ENCODE measurements around the gene SCTR. TPM values are rescaled to one million over a fixed set of nuclear protein-coding genes. Genes with fewer than 3 reads are reported as not detected.

Gene SCTR
- total and polyA plus RNA-seq, 4 donors, result 4.6 to 42.7 (median 28.0) TPM

DNA sequence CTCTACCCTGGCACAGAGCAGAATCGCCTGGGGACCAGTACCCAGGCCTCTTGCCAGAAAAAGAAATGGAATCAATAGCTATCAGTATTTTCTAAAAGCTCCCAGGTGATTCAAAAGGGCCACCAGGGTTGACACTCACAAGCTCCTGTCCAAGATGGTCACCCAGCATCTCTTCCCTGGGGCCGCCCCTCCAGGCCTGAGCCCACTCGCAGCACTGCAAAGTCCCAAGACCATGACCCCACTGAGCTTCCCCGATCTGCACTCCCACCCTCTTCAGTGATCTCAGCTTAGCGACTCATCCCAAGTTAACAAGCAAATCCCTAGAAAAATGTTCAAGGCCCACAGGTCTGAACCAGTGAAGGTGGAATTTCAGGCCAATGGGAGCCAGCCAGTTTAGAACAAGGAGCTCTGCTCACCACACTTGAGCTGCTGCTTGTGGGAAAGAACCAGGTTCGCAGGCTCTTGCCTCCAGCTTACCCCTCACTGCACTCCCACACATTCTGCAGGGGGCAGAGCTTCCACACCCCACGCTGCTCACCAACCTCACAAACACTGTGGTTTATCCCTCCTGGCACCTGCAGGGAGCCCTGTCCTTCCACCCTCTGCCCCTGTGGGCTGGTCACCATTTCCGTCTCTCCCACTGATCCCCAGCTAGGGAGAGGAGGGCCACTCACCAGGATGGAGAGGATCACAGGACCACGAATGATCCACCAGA lies 72.8 kb downstream of the SCTR start:
- Histone ChIP-seq H3K9me3 (ENCODE audit: control insufficient read depth in 4 of 4, insufficient read depth in 3 of 4, low read length in 3 of 4) (no peaks in the 10 kb centered on the region), H3K4me1 (ENCODE audit: control insufficient read depth in 5 of 5, insufficient read depth in 5 of 5, low read length in 5 of 5) (peaks cover 0 to 3% (median 0%) of the 10 kb centered on the region in 5 donors), H3K36me3 (ENCODE audit: control insufficient read depth in 4 of 4, insufficient read depth in 4 of 4, low read length in 4 of 4) (peaks cover 0 to 2% (median 0%) of the 10 kb centered on the region in 4 donors), H3K4me3 (no peak overlapping the region), H3K27me3 (ENCODE audit: control insufficient read depth in 3 of 3, insufficient read depth in 3 of 3, low read length in 2 of 3) (no peaks in the 10 kb centered on the region), H3K9ac (ENCODE audit: insufficient read depth in 1 of 2, low read length in 2 of 2) (no peak overlapping the region), H3K27ac (ENCODE audit: low read depth in 1 of 2, low read length in 1 of 2) (no peak overlapping the region)
- WGBS, 2 donors, result 92% methylated on average over 9 of the region's 9 CpGs
- TF ChIP-seq, protein P1, sequence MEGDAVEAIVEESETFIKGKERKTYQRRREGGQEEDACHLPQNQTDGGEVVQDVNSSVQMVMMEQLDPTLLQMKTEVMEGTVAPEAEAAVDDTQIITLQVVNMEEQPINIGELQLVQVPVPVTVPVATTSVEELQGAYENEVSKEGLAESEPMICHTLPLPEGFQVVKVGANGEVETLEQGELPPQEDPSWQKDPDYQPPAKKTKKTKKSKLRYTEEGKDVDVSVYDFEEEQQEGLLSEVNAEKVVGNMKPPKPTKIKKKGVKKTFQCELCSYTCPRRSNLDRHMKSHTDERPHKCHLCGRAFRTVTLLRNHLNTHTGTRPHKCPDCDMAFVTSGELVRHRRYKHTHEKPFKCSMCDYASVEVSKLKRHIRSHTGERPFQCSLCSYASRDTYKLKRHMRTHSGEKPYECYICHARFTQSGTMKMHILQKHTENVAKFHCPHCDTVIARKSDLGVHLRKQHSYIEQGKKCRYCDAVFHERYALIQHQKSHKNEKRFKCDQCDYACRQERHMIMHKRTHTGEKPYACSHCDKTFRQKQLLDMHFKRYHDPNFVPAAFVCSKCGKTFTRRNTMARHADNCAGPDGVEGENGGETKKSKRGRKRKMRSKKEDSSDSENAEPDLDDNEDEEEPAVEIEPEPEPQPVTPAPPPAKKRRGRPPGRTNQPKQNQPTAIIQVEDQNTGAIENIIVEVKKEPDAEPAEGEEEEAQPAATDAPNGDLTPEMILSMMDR (IDR thresholded peaks at IDR 0.05; ENCODE audit: control extremely low read depth, extremely low read depth), result no peak
- ATAC-seq (ENCODE audit: insufficient read depth, low FRiP score), result no peak
- DNase-seq, result no peak

- Histone ChIP-seq H3K4me3 (no peak overlapping the region), H3K9me3 (ENCODE audit: control insufficient read depth in 4 of 4, insufficient read depth in 3 of 4, low read length in 3 of 4) (no peaks in the 10 kb centered on the region), H3K27me3 (ENCODE audit: control insufficient read depth in 3 of 3, insufficient read depth in 3 of 3, low read length in 2 of 3) (no peaks in the 10 kb centered on the region), H3K36me3 (ENCODE audit: control insufficient read depth in 4 of 4, insufficient read depth in 4 of 4, low read length in 4 of 4) (peaks cover 0 to 2% (median 0%) of the 10 kb centered on the region in 4 donors), H3K9ac (ENCODE audit: insufficient read depth in 1 of 2, low read length in 2 of 2) (no peak overlapping the region), H3K4me1 (ENCODE audit: control insufficient read depth in 5 of 5, insufficient read depth in 5 of 5, low read length in 5 of 5) (peaks cover 0 to 3% (median 0%) of the 10 kb centered on the region in 5 donors), H3K27ac (ENCODE audit: low read depth in 1 of 2, low read length in 1 of 2) (no peak overlapping the region)
- no peak for DNase-seq
- 76 to 85% methylated on average over 3 of the region's 3 CpGs for WGBS, 2 donors
- ATAC-seq (ENCODE audit: insufficient read depth, low FRiP score), result no peak
- TF ChIP-seq, protein P1 (IDR thresholded peaks at IDR 0.05; ENCODE audit: control extremely low read depth, extremely low read depth), result no peak
These were observed 74.8 kb downstream of the SCTR start for GRCh38 chr2:119449521-119449920.

GRCh38 chr2:119448427-119449141 lies 75.7 kb downstream of the SCTR start:
- Histone ChIP-seq H3K9me3 (ENCODE audit: control insufficient read depth in 4 of 4, insufficient read depth in 3 of 4, low read length in 3 of 4) (no peaks in the 10 kb centered on the region), H3K36me3 (ENCODE audit: control insufficient read depth in 4 of 4, insufficient read depth in 4 of 4, low read length in 4 of 4) (peaks cover 0 to 2% (median 0%) of the 10 kb centered on the region in 4 donors), H3K27me3 (ENCODE audit: control insufficient read depth in 3 of 3, insufficient read depth in 3 of 3, low read length in 2 of 3) (no peaks in the 10 kb centered on the region), H3K9ac (ENCODE audit: insufficient read depth in 1 of 2, low read length in 2 of 2) (no peak overlapping the region), H3K4me1 (ENCODE audit: control insufficient read depth in 5 of 5, insufficient read depth in 5 of 5, low read length in 5 of 5) (peaks cover 0 to 3% (median 0%) of the 10 kb centered on the region in 5 donors), H3K27ac (ENCODE audit: low read depth in 1 of 2, low read length in 1 of 2) (no peak overlapping the region), H3K4me3 (no peak overlapping the region)
- TF ChIP-seq, protein P1 (IDR thresholded peaks at IDR 0.05; ENCODE audit: control extremely low read depth, extremely low read depth), result no peak
- DNase-seq (no peak), ATAC-seq (ENCODE audit: insufficient read depth, low FRiP score) (no peak)
- 88 to 90% methylated on average over 9 of the region's 9 CpGs for WGBS, 2 donors

Data from lung (tissue), 12 donors.